Epithelial cell of prostate (primary cell): ENCODE measurements around the gene CXCR3.
"Not testable (repeated sequence)": the region's sequence is repeated elsewhere in the genome, so short reads cannot be mapped to it uniquely, and the experiment has no call there.

ENCODE experiments used
- DNase-seq: peaks from one replicate; pipeline ENCODE4 v3.0.0-alpha.2; 2011; ENCODE audit warnings: low read depth, low spot score
- H3K27ac ChIP-seq: fragments of 450-650 bp; 2 replicates; pipeline ENCODE4 v1.5.1; 2017; ENCODE audit warnings: mild to moderate bottlenecking

Gene CXCR3

DNA sequence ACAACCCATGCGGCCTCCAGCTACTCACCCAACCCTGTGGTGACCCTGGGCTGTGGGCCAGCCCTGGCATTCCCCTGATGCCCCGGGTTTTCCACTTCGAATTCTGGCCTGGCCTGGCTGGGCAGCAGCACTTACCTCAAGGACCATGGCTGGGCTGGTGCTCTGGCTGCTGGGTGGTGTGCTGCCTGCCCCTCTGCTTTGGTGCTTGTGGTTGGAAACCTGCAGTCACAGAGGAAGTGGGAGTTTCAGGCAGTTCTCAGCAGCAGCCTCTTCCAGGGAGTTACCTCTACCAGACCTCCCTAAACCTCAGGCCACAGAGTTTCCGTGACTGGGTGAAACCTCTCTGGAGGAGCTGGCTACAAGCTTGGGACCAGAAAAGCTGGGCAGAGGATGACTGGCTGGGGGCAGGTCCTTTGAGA lies at the start of gene CXCR3:
TSS of gene CXCR3 (minus strand) at position 209 of the 419 bp plus-strand sequence. CDS start at position 147, 62 bp downstream.
- no peak within 1 kb of the TSS for H3K27ac ChIP-seq
- no peak for DNase-seq

- DNase-seq: no peak
Observed at GRCh38 chrX:71667328-71668247, 49.3 kb upstream of the CXCR3 start, which contains the start of gene LOC101059915. Gene LOC101059915, plus strand, starts transcription at chrX:71667546.

GRCh38 chrX:71666240-71667223 lies 48.2 kb upstream of the CXCR3 start:
- no peak for DNase-seq
- H3K27ac ChIP-seq: no peak overlapping the region

More at GRCh38 chrX:71667328-71668247, 49.3 kb upstream of the CXCR3 start, which contains the start of gene LOC101059915:
- no peak within 1 kb of the TSS for H3K27ac ChIP-seq

DNA sequence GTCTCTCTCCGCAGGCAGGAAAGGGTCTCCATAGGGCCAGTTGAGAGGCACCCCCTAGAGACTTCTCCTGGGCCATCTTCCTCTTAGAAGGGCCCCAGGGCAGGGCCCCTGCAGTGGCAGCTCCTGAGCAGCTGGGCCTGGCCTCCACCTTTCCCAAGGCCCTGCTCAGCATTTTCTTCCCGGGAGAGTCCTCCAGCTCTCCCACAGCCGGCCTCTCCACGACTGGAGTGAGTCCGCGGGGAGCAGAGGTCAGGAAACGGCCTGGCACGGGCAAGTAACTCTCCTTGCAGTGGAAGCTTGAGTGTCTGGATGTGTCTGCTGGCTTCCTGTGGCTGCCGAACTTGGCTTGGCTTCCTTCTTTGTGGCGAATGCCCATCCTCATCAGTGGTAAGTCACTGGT lies 47.4 kb upstream of the CXCR3 start:
- DNase-seq: no peak
- no peak overlapping the region for H3K27ac ChIP-seq

GRCh38 chrX:71664889-71665491 lies 46.7 kb upstream of the CXCR3 start:
- no peak for DNase-seq
- H3K27ac ChIP-seq: no peak overlapping the region

DNA sequence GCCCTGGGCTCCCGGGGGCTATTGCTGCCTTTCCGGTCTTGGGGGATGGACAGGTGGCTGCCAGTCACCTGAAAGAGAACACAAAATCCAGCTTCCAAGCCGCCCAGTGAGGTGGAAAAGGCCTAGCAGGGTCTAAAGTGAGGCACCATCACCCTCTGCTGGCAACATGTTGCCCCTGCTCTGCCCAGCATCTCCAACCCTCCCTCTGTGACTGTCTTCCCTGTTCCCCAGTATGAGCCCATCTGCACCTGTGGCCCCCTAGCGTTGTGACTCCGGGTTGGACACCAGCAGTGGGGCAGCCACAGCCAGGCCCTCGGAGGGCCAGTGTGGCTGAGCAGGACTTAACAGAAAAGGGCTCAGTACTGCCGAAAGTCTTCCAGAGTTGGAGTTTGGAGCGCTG lies 45.9 kb upstream of the CXCR3 start:
- DNase-seq, H3K27ac ChIP-seq: not testable (repeated sequence)

DNA sequence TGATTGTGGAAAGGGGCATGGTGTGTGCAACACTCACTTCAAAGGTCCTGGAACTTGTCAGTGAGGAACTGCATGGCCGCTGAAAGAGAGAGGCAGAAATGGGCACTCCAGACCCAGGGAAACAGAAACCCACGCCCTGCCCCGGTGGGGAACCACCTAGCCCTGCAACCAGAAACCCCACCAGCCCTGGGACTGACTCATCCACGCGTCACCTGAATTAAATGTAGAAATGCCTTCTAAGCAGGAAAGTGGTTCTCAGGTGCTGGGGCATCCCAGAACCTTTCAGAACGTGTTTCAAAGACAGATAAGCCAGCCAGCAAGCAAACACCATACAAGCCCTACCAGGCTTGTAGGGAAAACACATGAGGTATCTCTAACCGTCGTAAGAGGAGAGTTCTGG lies 44.9 kb upstream of the CXCR3 start:
- not testable (repeated sequence) for H3K27ac ChIP-seq, DNase-seq

DNA sequence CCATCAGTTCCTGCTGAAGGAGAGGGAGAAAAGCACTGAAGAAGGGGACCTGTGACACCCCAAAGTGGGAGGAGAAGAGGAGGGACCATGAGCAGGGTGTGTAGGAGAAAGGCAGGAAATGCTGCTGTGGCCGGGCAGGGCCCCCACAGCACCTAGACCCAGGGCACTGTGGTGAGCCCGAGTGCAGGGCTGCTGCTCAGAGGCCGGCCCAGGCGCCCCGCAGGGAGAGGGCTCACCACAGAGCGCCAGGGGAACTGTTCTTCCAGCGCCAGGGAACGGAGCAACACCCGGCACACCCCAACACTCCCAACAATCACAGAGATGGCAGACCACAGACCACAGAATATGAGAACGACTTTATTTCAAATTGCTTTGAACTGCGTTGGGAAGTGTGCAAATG lies 44.3 kb upstream of the CXCR3 start:
- H3K27ac ChIP-seq, DNase-seq: not testable (repeated sequence)

GRCh38 chrX:71661919-71662318 lies 43.6 kb upstream of the CXCR3 start:
- no peak overlapping the region for H3K27ac ChIP-seq
- no peak for DNase-seq

DNA sequence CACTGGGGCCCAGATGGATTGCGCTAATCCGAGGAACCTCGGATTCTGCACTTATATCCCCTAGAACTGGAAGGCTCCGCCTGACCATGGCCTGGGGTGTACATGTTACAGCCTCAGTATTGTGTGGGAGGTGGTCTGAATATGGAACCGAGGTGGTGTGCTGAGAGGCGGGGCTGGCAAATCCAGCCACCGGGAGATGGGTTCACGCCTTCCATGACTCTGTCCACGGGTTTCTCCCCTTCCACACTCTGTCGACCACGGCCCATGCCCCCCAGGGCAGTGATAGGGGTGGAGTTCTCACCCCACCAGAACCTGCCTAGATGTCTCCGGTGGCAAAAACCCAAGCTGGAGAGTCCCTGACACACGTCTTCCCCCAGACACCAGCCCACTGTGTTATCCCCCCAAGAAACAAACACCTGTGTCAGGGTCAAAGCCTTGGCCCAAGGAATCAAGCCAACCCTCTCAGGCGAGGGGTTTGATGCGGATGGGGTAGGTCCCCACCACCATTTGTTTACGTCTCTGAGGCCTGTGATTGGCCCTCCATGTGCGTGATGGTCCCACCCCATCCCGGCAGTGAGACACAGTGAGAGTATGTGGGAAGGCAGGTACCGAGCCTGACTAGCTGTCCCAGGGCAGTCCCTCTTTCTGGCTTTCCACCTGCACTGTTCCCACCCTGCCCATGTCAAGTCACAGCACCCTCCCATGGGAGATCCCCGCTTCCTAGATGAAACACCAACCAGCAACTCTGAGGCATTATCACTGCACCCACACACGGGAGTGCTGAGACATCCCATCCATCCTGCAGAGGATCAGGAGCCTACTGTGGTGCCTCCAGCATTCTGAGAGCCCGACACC lies 42.5 kb upstream of the CXCR3 start:
- no peak for DNase-seq
- no peak overlapping the region for H3K27ac ChIP-seq

DNA sequence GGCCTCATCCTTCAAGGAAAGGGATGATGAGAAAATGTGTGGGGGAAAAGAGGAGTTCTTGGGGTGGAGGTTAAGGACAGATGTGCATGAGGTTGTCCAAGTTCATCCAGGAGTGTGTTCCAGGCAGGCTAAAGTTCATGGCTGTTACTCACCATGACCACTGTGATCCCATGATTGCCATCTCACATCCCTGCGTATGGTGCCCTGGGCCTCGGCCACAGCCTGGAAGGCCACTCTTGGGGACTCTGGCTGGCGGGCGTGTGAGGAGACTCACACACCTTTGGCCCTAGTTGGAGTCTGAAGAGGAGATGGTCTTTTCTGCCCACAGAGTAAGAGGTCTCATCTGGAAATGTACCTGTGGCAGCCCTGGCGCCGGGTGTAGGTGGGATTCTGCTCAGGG lies 41.6 kb upstream of the CXCR3 start:
- DNase-seq: no peak
- H3K27ac ChIP-seq: no peak overlapping the region

GRCh38 chrX:71659342-71659741 lies 41.0 kb upstream of the CXCR3 start:
- DNase-seq: no peak
- no peak overlapping the region for H3K27ac ChIP-seq

- H3K27ac ChIP-seq: no peak overlapping the region
- DNase-seq: no peak
Observed at GRCh38 chrX:71657267-71657666, 39.0 kb upstream of the CXCR3 start.

DNA sequence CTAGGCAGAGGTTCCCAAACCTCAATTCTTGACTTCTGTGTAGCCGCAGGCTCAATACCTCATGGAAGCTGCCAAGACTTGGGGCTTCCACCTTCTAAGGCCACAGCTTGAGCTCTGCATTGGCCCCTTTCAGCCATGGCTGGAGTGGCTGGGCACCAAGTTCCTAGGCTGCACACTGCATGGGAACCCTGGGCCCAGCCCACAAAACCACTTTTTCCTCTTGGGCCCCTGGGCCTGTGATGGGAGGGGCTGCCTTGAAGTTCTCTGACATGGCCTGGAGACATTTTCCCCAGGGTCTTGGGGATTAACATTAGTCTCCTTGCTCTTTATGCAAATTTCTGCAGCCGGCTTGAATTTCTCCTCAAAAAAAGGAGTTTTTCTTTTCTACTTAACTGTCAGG lies 35.0 kb upstream of the CXCR3 start:
- DNase-seq: no peak
- H3K27ac ChIP-seq: no peak overlapping the region

DNA sequence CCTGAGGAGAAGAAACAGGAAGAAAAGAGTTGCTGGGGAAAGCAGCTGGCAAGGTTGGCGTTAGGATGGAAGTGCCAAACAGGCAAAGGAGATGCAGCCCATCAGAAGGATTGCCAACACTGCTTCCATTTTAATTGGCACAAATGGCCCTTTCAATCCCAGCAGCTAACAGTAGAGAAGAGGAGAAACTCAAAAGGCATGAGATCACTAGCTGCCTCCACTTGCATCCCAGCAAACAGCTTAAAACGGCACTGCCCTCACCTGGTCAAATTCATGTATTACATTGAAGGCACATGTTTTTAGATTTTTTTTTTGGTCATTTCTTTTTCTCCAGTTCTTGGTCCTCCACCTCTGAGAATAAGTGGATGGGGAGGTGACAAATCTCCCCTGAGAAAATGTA lies 34.1 kb upstream of the CXCR3 start:
- DNase-seq: no peak
- no peak overlapping the region for H3K27ac ChIP-seq

GRCh38 chrX:71650333-71650969 lies 32.1 kb upstream of the CXCR3 start:
- no peak for DNase-seq
- no peak overlapping the region for H3K27ac ChIP-seq

GRCh38 chrX:71644406-71644805 lies 26.1 kb upstream of the CXCR3 start:
- not testable (repeated sequence) for DNase-seq, H3K27ac ChIP-seq

DNA sequence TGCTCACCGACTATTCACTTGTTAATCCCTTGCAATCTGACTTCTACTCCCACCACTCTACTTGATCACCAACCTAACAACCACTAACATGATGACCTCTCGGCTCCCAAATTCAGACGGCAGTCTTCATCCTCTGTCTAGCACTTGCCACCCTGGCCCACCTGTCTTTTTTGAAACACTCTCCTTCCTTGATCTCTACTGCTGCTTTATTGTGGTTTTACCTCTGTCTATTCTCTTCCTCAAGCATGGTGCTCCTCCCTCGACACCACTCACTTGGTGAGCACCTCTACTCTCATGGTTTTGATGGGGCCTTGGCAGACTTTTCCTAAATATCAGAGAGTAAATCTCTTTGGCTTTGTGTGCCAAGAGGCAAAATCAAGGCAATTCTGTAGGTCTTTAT lies 21.7 kb upstream of the CXCR3 start:
- no peak overlapping the region for H3K27ac ChIP-seq
- DNase-seq: no peak

DNA sequence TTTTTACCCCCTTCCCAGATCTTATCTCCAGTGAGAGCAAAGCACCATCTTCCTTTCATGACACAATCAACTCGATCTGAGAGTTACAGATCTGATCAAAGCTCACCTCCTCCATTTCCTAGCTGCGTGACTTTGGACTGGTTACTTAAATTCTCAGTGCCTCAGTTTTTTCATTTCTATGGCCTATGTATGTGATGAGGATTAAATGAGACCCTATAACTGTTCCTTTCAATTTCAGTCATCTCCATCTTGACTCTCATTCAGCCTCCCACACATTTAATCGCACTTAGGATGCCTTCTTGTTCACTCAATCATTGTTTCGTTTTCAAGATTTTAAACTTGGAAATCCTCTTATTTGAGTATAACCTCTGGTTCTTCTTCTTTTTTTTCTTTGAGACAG lies 20.1 kb upstream of the CXCR3 start:
- DNase-seq: no peak
- no peak overlapping the region for H3K27ac ChIP-seq
